Putamen (tissue), 1 donor: ENCODE results near the gene DGCR8.

Experiments
- DNase-seq: peaks from one replicate; pipeline ENCODE4 v3.0.0-alpha.2; 2016; ENCODE audit warnings: low spot score

DGCR8 gene

GRCh38 chr22:20089977-20090729, 10.1 kb downstream of the DGCR8 start:
- DNase-seq, result no peak

GRCh38 chr22:20090730-20091240, 10.7 kb downstream of the DGCR8 start:
- no peak for DNase-seq

GRCh38 chr22:20091690-20092476, 11.8 kb downstream of the DGCR8 start:
- DNase-seq, result no peak

- no peak for DNase-seq
Observed at GRCh38 chr22:20092477-20092854, 12.4 kb downstream of the DGCR8 start.

GRCh38 chr22:20093418-20094196, 13.6 kb downstream of the DGCR8 start:
- DNase-seq, result no peak

GRCh38 chr22:20094197-20094807, 14.3 kb downstream of the DGCR8 start:
- no peak for DNase-seq

GRCh38 chr22:20095521-20095920, 15.5 kb downstream of the DGCR8 start:
- DNase-seq, result no peak

- no peak for DNase-seq
Observed at GRCh38 chr22:20096574-20097420, 16.8 kb downstream of the DGCR8 start.

GRCh38 chr22:20099099-20099711, 19.2 kb downstream of the DGCR8 start:
- DNase-seq, result no peak

GRCh38 chr22:20101638-20102037, 21.6 kb downstream of the DGCR8 start:
- DNase-seq, result no peak

- no peak for DNase-seq
Observed at GRCh38 chr22:20102203-20102780, 22.3 kb downstream of the DGCR8 start.

GRCh38 chr22:20105456-20106204, 25.6 kb downstream of the DGCR8 start:
- no peak for DNase-seq

- no peak for DNase-seq
Observed at GRCh38 chr22:20106205-20106848, 26.3 kb downstream of the DGCR8 start.

- DNase-seq, result no peak
Observed at GRCh38 chr22:20106849-20107237, 26.8 kb downstream of the DGCR8 start.

GRCh38 chr22:20107471-20107901, 27.4 kb downstream of the DGCR8 start:
- no peak for DNase-seq

GRCh38 chr22:20107951-20108756, 28.1 kb downstream of the DGCR8 start:
- no peak for DNase-seq

- DNase-seq, result no peak
Observed at GRCh38 chr22:20108757-20109230, 28.8 kb downstream of the DGCR8 start.
